DND-41 (cell line): Measurements from ENCODE around the gene HOXD10.

ENCODE experiments used
- ATAC-seq: fragments of 200-7000 bp; cut with Tn5 transposase; 3 replicates; pipeline ENCODE4 v1.9.1; 2021; ENCODE audit warnings: low read depth; ENCODE audit not compliant: insufficient read depth
- DNase-seq: peaks from one replicate; pipeline ENCODE4 v3.0.0-alpha.2; 2020
- H2AFZ ChIP-seq: 2 replicates; pipeline ENCODE4 v1.6.0; 2012; ENCODE audit warnings: low read depth, low read length
- H3K27ac ChIP-seq: 2 replicates; pipeline ENCODE4 v1.5.1; 2012; ENCODE audit warnings: low read length, inconsistent platforms
- H3K27me3 ChIP-seq: fragments of 200-600 bp; sonication (generic); 2 replicates; pipeline ENCODE4 v1.6.0; 2012; ENCODE audit warnings: low read length, mild to moderate bottlenecking, inconsistent platforms; ENCODE audit not compliant: insufficient read depth, poor library complexity
- H3K36me3 ChIP-seq: 2 replicates; pipeline ENCODE4 v1.5.1; 2012; ENCODE audit warnings: low read length, inconsistent platforms; ENCODE audit not compliant: insufficient read depth
- H3K4me1 ChIP-seq: 2 replicates; pipeline ENCODE4 v1.5.1; 2012; ENCODE audit warnings: mild to moderate bottlenecking, low read length; ENCODE audit not compliant: insufficient read depth
- H3K4me2 ChIP-seq: 2 replicates; pipeline ENCODE4 v1.6.0; 2012; ENCODE audit warnings: mild to moderate bottlenecking, moderate library complexity, low read length, inconsistent platforms; ENCODE audit not compliant: insufficient read depth
- H3K4me3 ChIP-seq, 2 experiments: fragments of 200-600 bp in 1 of 2; shearing (Covaris generic) in 1 of 2; 2 replicates each; pipeline ENCODE4 v1.5.1; 2012 to 2016; ENCODE audit warnings: inconsistent platforms in 2 of 2, low read length in 2 of 2, mild to moderate bottlenecking in 2 of 2, low read depth in 1 of 2, moderate library complexity in 1 of 2
- H3K79me2 ChIP-seq: 2 replicates; pipeline ENCODE4 v1.6.0; 2012; ENCODE audit warnings: low read length, inconsistent platforms; ENCODE audit not compliant: insufficient read depth
- H3K9ac ChIP-seq: 2 replicates; pipeline ENCODE4 v1.6.0; 2012; ENCODE audit warnings: low read depth, mild to moderate bottlenecking, inconsistent platforms, low read length, moderate library complexity
- H3K9me3 ChIP-seq: 2 replicates; pipeline ENCODE4 v1.5.1; 2012; ENCODE audit warnings: low read length, moderate library complexity, mild to moderate bottlenecking, inconsistent platforms; ENCODE audit not compliant: insufficient read depth, severe bottlenecking
- H4K20me1 ChIP-seq: 2 replicates; pipeline ENCODE4 v1.6.0; 2012; ENCODE audit warnings: low read length; ENCODE audit not compliant: insufficient read depth
- CTCF ChIP-seq: IDR thresholded peaks from 2 replicates; pipeline ENCODE4 v1.5.1; 2012; ENCODE audit warnings: borderline replicate concordance, low read length, moderate library complexity, mild to moderate bottlenecking; ENCODE audit not compliant: poor library complexity, severe bottlenecking; ENCODE audit errors: extremely low read depth
- EZH2 ChIP-seq: IDR thresholded peaks from 3 replicates; pipeline ENCODE4 v1.6.1; 2012; ENCODE audit warnings: borderline replicate concordance, low read depth, mild to moderate bottlenecking, moderate library complexity, low read length, inconsistent platforms; ENCODE audit not compliant: severe bottlenecking

Gene HOXD10

GRCh38 chr2:176118601-176119339 is 2.2 kb downstream of the HOXD10 start:
- H3K4me1 ChIP-seq = no peaks in the 10 kb centered on the region
- peak; percentile 55; the same call in 2 of the 3 replicates for ATAC-seq
- TF ChIP-seq CTCF (peak; percentile 65), EZH2 (no peak)

GRCh38 chr2:176120364-176121189 is 4.0 kb downstream of the HOXD10 start:
- H2AFZ ChIP-seq = no peak overlapping the region
- H3K4me3 ChIP-seq = no peak overlapping the region
- DNase-seq (no peak), ATAC-seq (no peak)
- no peaks in the 10 kb centered on the region for H3K27me3 ChIP-seq
- no peaks in the 10 kb centered on the region for H4K20me1 ChIP-seq
- no peak overlapping the region for H3K4me2 ChIP-seq
- no peak for TF ChIP-seq EZH2
- no peaks in the 10 kb centered on the region for H3K9me3 ChIP-seq
- no peak overlapping the region for H3K27ac ChIP-seq
- no peaks in the 10 kb centered on the region for H3K36me3 ChIP-seq
- no peak overlapping the region for H3K9ac ChIP-seq
- no peaks in the 10 kb centered on the region for H3K4me1 ChIP-seq
- H3K79me2 ChIP-seq = no peaks in the 10 kb centered on the region

More at GRCh38 chr2:176118601-176119339, 2.2 kb downstream of the HOXD10 start:
- no peaks in the 10 kb centered on the region for H3K9me3 ChIP-seq
- H3K79me2 ChIP-seq = no peaks in the 10 kb centered on the region
- no peaks in the 10 kb centered on the region for H3K36me3 ChIP-seq
- no peaks in the 10 kb centered on the region for H3K27me3 ChIP-seq
- H4K20me1 ChIP-seq = no peaks in the 10 kb centered on the region
- H3K27ac ChIP-seq = no peak overlapping the region
- DNase-seq = peak; percentile 15
- no peak overlapping the region for H3K9ac ChIP-seq
- H2AFZ ChIP-seq = no peak overlapping the region
- H3K4me2 ChIP-seq = no peak overlapping the region
- H3K4me3 ChIP-seq = no peak overlapping the region

GRCh38 chr2:176121190-176122051 is 4.8 kb downstream of the HOXD10 start:
- H3K4me1 ChIP-seq = no peaks in the 10 kb centered on the region
- H4K20me1 ChIP-seq = no peaks in the 10 kb centered on the region
- no peak overlapping the region for H3K4me3 ChIP-seq
- TF ChIP-seq EZH2 (no peak), CTCF (no peak)
- ATAC-seq (no peak), DNase-seq (no peak)
- H2AFZ ChIP-seq = no peak overlapping the region
- no peak overlapping the region for H3K4me2 ChIP-seq
- H3K27me3 ChIP-seq = no peaks in the 10 kb centered on the region
- no peaks in the 10 kb centered on the region for H3K79me2 ChIP-seq
- no peaks in the 10 kb centered on the region for H3K9me3 ChIP-seq
- H3K9ac ChIP-seq = no peak overlapping the region
- H3K27ac ChIP-seq = no peak overlapping the region
- H3K36me3 ChIP-seq = no peaks in the 10 kb centered on the region
